GM12873 (cell line): Measurements from ENCODE around the gene TCHHL1.

Source experiments
- TF ChIP-seq, protein P1 (sequence below): IDR thresholded peaks from 2 replicates; pipeline ENCODE4 v1.5.1; 2012; ENCODE audit warnings: low read depth, mild to moderate bottlenecking, moderate library complexity, low read length, control low read depth; ENCODE audit not compliant: insufficient read depth; ENCODE audit errors: missing control alignments

The TCHHL1 gene

DNA sequence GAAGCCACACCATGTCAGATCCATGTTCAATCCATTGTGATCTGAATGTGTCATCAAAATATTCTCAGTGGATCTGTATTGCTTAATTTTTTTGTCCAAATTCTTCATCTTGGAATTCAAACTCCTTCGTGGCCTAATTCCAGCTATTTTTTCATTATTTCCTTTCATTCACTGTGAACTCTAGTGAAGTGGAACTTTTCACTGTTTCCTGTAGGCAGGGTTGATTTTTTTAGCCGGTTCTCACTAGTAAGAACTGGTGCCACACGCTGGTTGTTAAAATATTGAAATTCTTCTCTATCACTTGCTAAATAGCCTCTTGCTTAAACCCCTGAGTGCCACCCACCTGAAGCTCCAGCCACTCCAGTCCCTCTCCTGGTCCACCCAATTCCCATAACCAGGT lies 44.5 kb downstream of the TCHHL1 start:
- TF ChIP-seq, protein P1, sequence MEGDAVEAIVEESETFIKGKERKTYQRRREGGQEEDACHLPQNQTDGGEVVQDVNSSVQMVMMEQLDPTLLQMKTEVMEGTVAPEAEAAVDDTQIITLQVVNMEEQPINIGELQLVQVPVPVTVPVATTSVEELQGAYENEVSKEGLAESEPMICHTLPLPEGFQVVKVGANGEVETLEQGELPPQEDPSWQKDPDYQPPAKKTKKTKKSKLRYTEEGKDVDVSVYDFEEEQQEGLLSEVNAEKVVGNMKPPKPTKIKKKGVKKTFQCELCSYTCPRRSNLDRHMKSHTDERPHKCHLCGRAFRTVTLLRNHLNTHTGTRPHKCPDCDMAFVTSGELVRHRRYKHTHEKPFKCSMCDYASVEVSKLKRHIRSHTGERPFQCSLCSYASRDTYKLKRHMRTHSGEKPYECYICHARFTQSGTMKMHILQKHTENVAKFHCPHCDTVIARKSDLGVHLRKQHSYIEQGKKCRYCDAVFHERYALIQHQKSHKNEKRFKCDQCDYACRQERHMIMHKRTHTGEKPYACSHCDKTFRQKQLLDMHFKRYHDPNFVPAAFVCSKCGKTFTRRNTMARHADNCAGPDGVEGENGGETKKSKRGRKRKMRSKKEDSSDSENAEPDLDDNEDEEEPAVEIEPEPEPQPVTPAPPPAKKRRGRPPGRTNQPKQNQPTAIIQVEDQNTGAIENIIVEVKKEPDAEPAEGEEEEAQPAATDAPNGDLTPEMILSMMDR, result no peak

DNA sequence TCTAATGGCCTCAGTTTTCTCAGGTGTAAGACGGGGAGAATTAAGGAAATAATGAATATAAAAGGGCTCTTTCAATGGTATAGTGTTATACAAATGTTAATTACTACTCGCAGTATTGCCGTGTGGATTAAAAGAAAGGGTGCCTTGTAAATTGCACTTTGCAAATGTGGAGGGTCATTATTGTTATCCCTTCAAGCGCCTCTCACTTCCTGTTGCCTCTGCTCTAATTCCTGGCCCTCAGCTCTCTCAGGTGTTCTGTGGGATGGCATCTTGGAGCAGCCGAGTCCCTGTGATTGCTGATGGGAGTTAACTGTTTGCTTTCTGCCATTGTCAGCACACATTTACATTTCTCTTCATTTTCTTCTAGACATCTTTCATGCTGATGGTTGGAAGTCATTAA lies 45.0 kb downstream of the TCHHL1 start:
- TF ChIP-seq, protein P1, result no peak

DNA sequence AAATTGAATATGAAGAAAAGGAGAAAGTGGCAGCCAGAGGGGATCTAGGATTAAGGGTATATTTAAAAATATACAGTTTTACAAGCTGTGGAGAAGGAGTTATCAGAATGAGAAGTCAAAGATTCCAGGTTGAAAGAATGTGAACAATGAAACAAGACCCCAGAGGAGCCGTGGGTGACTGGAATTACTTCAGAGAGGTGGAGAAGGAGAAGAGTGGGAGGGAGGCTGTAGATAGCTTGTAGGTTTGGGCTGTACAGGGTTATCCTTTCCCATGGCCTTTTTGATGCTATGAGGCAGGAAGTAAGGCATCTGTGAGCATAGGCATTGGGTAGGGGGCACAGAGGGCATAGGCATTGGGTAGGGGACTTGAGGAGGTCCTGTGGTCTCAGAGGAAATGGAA lies 46.8 kb downstream of the TCHHL1 start:
- TF ChIP-seq, protein P1, result no peak

DNA sequence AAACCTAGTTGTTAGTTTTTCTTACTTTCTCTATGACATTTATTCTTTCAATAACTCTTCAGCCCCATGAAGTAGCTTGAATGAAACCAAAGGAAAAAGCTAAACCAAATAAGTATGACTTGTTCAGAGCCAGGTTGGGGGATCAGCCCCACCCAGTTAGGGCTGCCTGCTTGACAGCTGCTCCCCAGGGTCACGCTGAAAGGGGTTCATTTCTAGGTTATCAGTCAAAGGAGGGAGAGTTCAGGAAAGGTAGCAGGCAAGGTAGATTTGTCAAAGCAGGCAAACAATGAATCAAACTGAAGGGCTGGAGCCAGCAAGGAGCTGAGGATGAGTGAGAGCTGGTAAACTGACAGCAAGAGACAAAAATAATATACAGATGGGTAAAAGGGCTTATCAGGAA lies 49.0 kb downstream of the TCHHL1 start:
- TF ChIP-seq, protein P1, result no peak

DNA sequence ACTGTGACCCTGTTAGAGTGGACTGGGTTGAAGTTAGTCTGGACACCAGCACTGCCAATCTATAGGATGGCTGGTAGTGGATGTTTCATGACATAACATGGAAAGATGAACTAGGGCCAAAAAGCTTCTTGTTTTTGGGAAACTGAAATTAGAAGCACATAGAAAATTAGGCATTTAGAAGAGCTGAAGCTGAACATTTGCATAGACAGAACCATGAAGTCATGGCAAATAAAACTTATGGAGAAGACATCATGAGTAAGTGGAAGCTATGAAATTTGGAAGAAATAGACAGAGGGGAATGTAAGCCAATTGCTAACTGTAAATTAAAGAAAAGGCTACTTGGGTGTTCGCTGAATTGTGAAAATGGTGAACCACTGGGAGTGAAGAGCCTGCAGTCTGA lies 49.4 kb downstream of the TCHHL1 start:
- TF ChIP-seq, protein P1, result no peak

DNA sequence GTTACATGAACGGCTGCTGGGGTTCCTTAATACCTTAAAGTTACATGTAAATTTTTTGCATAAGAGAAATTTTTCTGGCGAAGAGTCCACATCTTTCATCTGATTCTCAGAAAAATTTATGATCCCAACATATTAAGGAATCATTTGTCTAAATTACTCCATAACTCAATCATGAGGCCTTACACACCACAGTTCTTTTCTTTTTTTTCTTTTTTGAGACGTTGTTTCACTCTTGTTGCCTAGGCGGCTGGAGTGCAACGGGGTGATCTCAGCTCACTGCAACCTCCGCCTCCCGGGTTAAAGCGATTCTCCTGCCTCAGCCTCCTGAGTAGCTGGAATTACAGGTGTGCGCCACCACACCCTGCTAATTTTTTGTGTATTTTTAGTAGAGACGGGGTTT lies 50.0 kb downstream of the TCHHL1 start:
- TF ChIP-seq, protein P1, result no peak

DNA sequence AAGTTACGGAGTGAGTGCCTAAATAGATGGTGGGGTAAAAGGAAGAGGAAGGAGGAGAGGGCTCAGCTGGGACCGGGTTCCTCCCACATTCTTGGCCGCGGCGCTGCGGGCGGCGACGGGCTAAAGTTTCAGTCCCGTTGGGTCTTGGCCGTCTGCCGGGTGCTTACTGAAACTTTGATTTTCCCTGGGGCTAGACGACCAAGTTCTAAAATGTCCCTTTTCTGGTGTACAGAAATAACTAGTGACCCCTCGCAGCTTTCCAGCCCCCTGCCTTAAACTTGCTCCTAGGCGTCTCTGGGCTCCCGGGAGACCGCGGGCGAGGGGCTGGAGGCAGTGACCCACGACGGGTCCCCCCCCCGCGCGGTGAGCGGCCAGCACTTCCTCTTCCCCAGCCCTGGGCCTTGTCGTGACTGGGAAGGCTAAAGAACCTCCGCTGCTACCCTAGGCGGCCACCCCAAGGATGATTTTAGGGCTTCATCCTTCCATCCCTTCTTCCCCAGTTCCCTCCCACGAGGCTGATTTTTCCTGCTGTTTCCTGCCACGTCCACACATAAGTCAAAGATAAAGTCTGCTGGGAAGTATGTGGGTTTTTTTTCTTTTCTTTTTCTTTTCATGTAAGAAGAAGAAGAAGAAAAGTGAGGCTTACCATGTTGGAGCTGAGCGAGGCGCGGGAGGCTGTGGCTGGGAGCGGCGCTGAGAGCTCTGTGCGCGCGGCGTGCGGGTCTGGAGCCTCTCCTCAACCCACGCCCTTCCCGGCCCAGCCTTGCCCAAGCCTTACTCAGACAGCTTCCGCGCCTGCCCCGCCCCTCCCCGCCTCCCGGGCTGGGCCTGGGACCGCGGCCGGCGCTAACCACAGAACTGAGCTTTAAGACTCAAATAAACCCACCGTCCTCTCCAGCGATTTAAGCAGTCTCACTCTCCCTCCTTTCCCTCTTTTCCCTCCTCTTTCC lies 52.3 kb downstream of the TCHHL1 start, which contains the start of gene S100A11:
TSS of gene S100A11 (minus strand) at position 738 of the 950 bp plus-strand sequence. CDS start at position 649, 89 bp downstream.
- TF ChIP-seq, protein P1, result no peak
